GM21529 (cell line): ENCODE data around the gene ZNF470.

ENCODE experiments used
- ATAC-seq: cut with Tn5 transposase; IDR thresholded peaks from one replicate; pipeline ENCODE4 v1.9.1; 2021; ENCODE audit not compliant: unreplicated experiment

ZNF470 gene

DNA sequence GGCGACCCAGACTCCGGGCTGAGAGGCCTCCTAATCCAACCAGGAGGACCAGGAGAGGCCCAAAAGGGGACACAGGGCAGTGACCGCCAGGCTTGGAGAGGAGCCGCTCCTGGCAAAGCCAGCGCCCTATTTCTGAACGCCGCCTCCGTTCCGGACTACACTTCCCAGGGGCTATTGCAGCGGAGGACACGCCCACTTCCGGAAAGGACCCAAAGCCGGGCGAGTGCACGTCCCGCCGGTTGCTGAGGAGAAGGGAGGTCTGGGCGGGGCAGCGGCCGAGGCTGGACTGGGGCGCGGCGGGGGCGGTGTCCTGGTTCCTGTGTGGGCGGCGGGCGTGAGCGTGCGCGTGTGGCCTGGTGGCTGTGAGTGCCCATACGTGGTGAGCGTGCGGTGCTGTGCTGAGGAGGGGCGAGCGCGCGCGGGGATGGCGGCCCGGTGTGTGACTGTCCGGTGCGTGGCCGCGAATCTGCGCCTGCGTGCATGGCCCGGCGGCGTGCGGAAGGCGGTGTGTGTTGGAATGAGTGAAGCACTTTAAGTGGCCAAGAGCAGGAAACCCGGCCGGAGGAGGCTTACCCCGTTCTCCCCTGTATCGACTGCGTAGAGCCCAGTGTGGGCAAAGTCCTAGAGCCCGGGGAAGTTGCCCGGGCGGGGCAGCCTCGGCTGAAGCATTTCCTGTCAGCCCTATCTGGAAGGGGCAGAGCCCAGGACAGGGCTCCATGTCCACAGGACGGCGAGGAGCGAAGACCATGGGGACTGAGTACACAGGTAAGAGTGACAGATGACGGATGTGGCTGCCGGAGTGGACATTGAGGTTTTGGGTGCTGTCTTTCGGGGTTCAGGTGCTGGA, at the start of gene ZNF470:
ZNF470 (plus strand) TSS at position 195 of the 847 bp plus-strand sequence. CDS start 2,844 bp downstream, outside the sequence.
- ATAC-seq = peak; percentile 98

DNA sequence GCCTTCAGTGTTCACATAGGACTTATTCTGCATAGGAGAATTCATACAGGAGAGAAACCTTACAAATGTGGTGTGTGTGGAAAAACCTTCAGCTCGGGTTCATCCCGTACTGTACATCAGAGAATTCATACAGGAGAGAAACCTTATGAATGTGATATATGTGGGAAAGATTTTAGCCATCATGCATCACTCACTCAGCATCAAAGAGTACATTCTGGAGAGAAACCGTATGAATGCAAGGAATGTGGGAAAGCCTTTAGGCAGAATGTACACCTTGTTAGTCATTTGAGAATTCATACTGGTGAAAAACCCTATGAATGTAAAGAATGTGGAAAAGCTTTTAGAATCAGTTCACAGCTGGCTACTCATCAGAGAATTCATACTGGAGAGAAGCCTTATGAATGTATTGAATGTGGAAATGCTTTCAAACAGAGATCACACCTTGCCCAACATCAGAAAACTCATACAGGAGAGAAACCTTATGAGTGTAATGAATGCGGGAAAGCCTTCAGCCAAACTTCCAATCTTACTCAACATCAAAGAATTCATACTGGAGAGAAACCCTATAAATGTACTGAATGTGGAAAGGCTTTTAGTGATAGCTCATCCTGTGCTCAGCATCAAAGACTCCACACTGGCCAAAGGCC, 41.9 kb upstream of the ZNF470 start:
- ATAC-seq = no peak

DNA sequence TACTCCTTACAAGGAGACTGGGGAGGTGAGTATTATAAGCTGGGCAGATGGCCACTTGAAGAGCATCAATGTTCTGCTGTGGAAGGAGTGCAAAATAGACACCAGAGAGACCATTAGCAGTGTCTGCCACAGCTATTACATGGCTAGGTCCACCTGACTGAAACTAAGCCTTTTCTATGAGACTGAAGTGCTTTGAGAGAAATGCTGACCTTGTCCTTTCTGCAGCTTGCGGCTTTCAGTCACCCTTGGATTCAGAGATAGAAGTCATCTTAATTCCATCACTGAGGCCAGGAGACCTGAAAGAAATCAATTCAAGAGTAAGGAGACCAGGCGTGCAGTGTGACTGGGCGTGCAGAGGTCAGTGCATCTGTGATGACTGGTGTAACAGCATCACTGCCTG, 29.8 kb upstream of the ZNF470 start:
- no peak for ATAC-seq

DNA sequence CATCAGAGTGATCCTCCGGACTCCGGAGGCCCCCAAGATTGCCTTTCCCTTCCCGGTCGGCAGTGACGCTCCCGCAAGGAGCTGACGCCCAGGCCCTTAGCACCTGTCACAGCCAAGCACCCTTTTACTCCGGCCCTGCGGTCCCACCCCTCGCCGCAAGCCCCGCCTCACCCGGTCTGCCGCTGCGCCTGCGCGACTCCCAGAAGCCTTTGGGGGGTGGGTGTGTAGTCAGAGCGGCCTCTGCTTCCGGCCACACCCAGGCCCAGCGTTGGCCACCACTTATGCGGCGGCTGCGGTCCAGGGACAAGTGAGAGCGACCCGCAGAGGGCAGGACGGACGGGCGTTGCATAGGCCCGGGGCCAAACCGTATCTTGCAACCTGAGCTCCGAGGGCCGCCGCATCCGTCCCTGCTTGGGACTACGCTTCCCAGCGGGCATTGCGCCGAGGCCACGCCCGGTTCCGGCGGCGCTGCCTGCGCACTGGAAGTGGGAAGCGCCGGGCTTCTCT, 29.0 kb upstream of the ZNF470 start:
- peak; percentile 41 for ATAC-seq

DNA sequence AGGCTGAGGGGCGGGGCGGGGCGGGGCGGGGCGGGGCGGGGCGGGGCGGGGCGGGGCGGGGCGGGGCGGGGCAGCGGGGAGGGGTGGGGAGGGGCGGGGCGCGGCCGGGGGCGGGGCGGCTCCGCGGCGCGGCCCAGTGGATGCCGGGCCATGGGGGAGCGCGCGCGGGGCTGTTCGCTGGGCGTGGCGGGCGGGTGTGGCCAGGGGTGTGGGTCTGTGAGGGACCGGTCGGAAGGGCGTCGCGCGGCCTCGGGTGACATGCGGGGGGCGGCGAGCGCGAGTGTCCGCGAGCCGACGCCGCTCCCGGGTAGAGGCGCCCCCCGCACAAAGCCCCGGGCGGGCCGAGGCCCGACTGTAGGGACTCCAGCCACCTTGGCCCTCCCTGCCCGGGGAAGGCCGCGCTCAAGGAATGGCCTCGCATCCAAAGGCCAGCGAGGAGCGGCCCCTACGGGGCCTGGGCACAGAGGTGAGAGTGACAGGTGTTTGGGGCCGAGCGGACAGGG, 28.5 kb upstream of the ZNF470 start, which contains the start of gene ZFP28:
ZFP28 (plus strand) TSS at position 188 of the 503 bp plus-strand sequence; CDS start at position 259, 71 bp downstream.
- ATAC-seq = no peak

DNA sequence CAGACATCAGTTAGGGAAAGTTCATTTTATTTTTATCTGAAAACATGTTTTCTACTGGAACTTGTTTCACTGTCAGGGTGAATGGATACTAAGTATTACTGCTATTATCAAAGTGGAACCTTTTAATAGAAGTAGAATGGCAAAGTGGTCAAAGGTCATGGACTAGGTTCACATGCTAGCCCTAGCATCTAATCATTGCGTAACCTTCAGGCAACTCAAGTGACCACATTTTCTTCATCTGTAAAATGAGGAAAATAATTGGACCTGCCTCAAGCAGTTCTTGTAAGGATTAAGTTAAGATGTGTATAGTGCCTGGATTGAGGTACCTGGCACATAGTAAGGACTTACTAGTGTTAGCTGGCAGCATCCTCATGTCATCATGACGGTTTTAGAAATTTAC, 23.5 kb upstream of the ZNF470 start:
- no peak for ATAC-seq

DNA sequence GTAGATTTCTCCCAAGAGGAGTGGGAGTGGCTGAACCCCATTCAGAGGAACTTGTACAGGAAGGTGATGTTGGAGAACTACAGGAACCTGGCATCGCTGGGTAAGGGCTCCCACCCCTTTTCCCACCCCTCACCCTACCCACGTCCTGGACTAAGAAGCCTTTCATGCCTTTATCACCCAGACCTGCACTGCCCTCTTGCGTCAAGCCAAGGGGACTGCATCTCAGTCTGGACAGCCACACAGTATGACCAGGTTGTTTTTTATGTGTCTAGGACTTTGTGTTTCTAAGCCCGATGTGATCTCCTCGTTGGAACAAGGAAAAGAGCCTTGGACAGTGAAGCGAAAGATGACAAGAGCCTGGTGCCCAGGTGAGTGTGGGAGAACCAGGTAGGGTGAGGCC, 19.7 kb upstream of the ZNF470 start:
- ATAC-seq = no peak

DNA sequence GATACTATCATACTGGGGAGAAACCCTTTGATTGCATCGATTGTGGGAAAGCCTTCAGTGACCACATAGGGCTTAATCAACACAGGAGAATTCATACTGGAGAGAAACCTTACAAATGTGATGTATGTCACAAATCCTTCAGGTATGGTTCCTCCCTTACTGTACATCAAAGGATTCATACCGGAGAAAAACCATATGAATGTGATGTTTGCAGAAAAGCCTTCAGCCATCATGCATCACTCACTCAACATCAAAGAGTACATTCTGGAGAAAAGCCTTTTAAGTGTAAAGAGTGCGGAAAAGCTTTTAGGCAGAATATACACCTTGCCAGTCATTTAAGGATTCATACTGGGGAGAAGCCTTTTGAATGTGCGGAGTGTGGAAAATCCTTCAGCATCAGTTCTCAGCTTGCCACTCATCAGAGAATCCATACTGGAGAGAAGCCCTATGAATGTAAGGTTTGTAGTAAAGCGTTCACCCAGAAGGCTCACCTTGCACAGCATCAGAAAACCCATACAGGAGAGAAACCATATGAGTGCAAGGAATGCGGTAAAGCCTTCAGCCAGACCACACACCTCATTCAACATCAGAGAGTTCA, 12.9 kb upstream of the ZNF470 start:
- ATAC-seq = no peak

DNA sequence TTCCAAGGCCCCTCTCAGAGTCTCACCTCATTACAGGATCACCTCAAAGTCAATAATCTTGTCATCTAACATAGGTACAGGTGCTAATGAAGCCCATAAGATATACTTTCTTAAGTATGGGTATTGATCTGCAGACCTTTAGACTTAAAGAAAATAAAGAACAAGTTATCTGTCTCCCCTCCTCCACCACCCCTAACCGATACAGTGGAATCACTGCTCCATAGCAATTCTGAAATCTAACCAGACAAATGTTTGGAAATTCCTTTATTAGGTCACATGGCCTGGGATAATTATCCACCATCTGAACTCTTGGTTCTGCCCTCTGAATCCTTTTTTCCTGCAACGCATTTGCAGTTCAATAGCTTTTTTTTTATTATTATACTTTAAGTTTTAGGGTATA, 4.5 kb upstream of the ZNF470 start:
- ATAC-seq = no peak

DNA sequence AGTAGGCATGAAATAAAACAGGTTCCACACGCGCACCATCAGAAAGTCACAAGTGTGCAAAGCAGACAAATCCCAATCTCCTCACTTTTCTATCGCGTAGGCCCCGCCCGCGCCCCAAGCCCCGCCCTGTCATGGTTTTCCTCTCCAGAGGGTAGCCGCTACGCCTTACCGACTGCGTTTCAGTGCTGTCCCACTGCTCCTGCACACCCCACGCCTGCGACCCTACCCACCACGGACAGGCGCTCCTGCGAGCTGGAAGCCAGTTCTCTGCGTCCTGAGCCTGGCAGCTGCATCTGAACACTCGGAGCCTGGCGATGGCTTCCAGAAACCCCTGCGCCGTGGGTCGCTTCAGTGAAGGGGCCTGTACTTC, 379 bp upstream of the ZNF470 start:
- ATAC-seq = peak; percentile 41

DNA sequence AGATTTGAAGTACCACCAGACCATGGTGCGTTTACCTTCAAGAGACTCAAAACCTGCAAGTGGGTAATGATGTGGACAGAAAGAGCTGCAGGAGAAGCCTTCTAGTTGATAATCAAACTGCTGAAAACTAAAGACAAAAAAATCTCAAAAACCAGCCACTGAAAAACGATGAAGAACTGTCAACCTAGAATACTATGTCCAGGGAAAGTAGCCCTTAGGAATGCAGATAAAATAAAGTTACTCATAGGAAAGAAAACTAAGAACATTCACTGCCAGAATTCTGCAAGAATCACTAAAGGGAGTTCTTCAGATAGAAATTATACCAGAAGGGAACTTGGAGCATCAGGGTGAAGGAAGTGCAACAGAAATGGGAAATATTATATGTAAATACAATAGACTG, 5.3 kb downstream of the ZNF470 start:
- ATAC-seq = no peak

DNA sequence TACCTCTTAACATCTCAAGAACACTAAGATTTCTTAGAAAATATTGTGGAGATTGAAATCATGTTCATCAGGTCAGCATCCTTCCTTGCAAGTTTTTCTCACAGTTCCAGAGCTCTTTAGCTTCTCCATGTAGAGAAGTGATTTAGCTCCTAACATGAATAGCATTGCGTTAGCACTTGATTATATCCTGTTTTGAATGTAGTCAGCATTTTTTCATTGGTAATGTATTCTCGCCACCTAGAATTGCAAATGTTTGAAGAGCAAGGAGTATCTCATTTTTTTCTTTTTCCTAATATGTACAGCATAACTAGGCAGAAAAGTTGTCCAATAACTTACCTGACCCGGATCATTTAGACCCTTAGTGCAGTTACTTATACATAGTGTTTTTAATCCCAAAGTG, 6.6 kb downstream of the ZNF470 start:
- no peak for ATAC-seq

DNA sequence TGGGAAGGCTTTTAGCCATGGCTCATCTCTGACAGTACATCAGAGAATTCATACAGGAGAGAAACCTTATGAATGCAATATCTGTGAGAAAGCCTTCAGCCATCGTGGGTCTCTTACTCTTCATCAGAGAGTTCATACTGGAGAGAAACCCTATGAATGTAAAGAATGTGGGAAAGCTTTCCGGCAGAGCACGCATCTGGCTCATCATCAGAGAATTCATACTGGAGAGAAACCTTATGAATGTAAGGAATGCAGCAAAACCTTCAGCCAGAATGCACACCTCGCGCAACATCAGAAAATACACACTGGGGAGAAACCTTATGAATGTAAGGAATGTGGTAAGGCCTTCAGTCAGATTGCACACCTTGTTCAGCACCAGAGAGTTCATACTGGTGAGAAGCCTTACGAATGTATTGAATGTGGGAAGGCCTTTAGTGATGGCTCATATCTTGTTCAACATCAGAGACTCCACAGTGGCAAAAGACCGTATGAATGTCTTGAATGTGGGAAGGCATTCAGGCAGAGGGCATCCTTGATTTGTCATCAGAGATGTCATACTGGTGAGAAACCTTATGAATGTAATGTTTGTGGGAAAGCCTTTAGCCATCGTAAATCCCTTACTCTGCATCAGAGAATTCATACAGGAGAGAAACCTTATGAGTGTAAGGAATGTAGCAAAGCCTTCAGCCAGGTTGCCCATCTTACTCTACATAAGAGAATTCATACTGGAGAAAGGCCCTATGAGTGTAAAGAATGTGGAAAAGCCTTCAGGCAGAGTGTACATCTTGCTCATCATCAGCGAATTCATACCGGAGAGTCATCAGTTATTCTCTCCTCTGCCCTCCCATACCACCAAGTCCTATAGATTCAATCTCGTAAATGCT, 10.7 kb downstream of the ZNF470 start:
- ATAC-seq = no peak

DNA sequence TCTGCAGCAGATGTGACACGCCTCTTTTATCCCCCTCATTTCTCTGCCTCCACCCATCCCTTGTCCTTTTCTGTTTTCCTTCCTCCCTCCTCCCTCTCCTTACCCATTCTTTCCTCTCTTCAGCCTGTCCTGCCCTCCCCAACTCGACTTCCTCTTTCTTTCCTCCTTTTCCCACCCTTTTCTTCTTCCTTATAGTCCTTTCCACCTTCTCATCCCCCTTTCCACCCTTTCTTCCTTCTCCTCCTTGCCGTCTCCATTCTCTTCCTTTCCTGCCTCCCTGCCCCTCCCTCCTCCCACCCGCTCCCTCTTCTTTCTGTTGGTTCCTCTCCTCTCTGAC, 27.1 kb downstream of the ZNF470 start:
- no peak for ATAC-seq

DNA sequence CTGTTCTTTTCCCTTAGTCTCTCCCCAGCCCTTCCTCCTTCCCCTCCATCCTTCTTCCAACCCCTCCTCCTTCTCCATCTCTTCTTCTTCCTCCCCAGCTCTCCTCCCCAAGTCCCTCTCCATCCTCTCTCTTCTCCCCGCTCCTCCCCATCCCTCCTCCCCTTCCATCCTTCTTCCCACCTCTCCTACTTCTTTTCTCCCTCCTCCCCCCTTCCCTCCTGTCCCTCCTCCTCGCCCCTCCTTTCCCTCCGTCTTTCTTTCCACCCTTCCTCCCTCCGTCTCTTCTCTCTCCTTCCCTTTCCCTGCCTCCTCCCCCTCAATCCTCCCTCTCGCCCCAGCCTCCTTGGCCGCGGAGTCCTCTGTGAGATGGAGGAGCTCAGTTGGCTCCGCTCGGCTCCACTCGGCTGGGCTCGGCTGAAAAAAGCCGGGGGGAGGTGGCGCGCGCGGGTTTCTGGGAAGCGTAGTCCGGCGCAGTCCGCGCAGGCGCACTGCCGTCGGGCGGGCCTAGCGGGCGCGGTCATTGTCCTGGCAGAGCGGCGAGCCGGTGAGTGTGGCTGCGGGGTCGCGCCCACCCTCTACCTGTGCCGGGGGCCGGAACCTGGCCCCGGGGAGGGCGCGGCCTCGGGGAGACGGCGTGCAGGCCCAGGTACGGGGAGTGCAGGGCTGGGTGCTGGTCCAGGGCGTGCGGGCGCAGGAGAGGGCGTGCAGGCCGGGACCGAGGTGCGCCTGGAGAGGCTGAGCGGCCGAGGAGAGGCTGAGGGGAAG, 27.7 kb downstream of the ZNF470 start, which contains the start of gene ZNF71:
ZNF71 (plus strand) TSS at position 520 of the 765 bp plus-strand sequence. CDS start 6,257 bp downstream, outside the sequence.
- ATAC-seq = peak; percentile 94

DNA sequence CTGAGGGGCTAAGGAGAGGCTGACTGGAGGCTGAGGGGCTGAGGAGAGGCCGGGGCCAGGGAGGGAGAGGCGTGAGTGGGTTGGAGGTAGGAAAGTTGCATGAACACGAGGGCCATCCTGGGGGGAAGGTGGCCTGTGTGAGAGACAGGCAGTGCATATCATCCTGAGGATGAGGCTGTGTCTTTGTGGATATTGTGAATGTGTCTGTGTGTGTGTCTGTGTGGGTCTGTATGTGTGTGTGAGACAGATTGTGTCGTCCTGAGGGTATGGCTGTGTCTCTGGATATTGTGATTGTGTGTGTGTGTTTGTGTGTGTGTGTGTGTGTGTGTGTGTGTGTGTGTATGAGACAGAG, 28.3 kb downstream of the ZNF470 start:
- ATAC-seq = no peak

DNA sequence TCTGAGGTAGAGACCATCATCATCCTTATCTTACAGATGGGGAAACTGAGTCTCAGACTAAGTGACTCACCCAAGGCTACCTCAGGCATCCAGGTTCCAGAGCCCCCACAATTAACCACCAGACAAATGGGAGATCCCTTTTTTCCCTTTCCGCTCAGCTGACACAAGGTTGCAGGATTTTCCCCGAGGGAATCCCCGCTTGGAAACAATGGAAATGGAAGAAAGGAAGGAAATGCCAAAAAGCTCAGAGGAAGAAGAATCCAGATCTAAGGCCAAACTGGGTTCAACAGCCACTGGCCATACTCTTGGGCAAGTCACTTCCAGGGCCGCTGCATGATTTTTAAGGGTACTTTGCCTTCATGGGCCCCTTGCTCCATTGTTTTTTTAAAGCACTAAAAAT, 29.4 kb downstream of the ZNF470 start:
- ATAC-seq = no peak

DNA sequence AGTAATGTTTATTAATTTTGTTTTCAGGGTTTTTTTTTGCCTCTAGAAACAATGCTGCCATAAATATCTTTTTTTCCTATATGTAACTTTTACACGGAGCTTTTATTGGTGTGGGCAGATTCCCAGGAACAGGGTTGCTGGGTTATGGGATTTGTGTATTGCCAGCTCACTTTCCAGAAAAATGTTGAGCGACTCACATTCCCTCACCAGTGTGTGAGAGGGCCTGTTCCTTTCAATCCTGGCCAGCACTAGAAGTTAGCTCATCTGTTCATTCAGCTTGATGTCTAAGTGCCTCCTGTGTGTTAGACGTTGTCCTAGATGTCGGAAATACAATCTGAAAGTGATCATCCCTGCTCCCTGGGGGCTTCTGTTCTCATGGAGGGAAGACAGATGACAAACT, 30.4 kb downstream of the ZNF470 start:
- no peak for ATAC-seq

DNA sequence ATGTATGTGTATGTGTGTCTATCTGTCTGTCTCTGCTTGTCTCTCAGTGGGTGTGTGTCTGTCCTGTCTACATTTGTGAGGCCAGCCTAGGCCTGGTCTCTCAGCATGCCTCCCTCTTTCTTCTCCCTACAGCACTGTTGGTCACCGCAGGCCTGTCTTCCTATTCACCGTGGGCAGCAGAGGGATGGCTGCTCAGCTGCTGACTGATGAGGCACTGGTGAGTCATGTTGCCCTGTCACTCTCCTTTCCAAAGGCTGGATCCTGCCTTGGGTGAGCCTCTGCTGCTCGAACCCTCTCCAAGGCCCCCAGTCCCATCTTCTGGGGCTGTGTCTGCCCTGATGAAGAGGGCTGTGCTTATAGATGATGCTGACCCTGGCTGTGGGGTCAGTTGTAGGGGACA, 34.1 kb downstream of the ZNF470 start:
- ATAC-seq = no peak

DNA sequence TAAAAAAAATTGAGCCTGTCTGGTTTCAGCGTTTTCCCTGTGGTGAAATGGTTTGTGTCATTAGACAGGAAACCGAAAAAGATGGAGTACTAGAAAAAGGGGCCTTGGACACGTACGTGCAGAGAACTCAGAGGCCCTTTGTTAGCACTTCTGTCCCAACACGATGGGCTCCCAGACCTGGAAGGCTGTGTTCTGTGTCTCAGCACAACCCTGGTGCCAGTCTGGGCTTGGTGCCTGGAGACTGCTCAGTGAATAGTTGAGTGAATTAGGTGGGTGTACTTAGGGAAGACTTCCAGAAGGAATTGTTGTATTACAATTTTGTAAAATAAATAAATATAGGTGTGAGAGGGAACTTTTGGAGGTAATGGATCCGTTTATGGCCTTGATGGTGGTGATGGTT, 36.6 kb downstream of the ZNF470 start:
- no peak for ATAC-seq
